Measurements from ENCODE around the gene ZNF892.
"Not testable (repeated sequence)": the region's sequence is repeated elsewhere in the genome, so short reads cannot be mapped to it uniquely, and the experiment has no call there.

The ZNF892 gene

DNA sequence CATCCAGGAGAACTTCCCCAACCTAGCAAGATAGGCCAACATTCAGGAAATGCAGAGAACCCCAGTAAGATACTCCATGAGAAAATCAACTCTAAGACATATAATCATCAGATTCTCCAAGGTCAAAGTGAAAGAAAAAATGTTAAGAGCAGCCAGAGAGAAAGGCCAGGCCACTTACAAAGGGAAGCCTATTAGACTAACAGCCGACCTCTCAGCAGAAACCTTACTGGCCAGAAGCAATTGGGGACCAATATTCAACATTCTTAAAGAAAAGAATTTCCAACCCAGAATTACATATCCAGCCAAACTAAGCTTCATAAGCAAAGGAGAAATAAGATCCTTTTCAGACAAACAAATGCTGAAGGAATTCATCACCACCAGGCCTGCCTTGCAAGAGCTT lies 34.8 kb downstream of the ZNF892 start:
- H3K4me3 ChIP-seq (ENCODE audit: low read depth in 1 of 5, low read length in 5 of 5); H3K27me3 ChIP-seq (ENCODE audit: control insufficient read depth in 5 of 5, insufficient read depth in 4 of 5, low read length in 5 of 5); H3K36me3 ChIP-seq (ENCODE audit: control insufficient read depth in 5 of 5, insufficient read depth in 5 of 5, low read length in 5 of 5); H3K4me1 ChIP-seq (ENCODE audit: control insufficient read depth in 5 of 5, insufficient read depth in 5 of 5, low read length in 5 of 5); H3K27ac ChIP-seq (ENCODE audit: low read depth, low read length); H3K9ac ChIP-seq (ENCODE audit: low read length in 5 of 5): not testable (repeated sequence)
- H3K9me3 ChIP-seq (ENCODE audit: control insufficient read depth in 5 of 5, low read length in 5 of 5), result peaks cover 3 to 56% (median 30%) of the 10 kb centered on the region in 5 donors
